WTC11 (cell line): ENCODE results near the gene SKAP1.

Experiments used
- ATF1 ChIP-seq: sonication (generic); formaldehyde crosslinking; IDR thresholded peaks from 2 replicates; pipeline ENCODE4 v1.8.1; 2023; ENCODE audit warnings: mild to moderate bottlenecking, moderate library complexity, missing genetic modification reagents
- CREB1 ChIP-seq: sonication (generic); formaldehyde crosslinking; IDR thresholded peaks from 2 replicates; pipeline ENCODE4 v1.8.0; 2023; ENCODE audit warnings: mild to moderate bottlenecking, missing genetic modification reagents
- FOXJ3 ChIP-seq: sonication (generic); formaldehyde crosslinking; IDR thresholded peaks from 2 replicates; pipeline ENCODE4 v1.9.0; 2021; ENCODE audit warnings: missing genetic modification reagents, mild to moderate bottlenecking, borderline replicate concordance
- KAT7 ChIP-seq: sonication (generic); formaldehyde crosslinking; IDR thresholded peaks from 2 replicates; pipeline ENCODE4 v1.8.1; 2023; ENCODE audit warnings: missing genetic modification reagents, mild to moderate bottlenecking, borderline replicate concordance
- NFYB ChIP-seq: sonication (generic); formaldehyde crosslinking; conservative IDR thresholded peaks from 2 replicates; pipeline ENCODE4 v1.8.0; 2022; ENCODE audit warnings: low read depth, missing genetic modification reagents
- NR2C2 ChIP-seq: sonication (generic); formaldehyde crosslinking; IDR thresholded peaks from 2 replicates; pipeline ENCODE4 v1.8.0; 2022; ENCODE audit warnings: mild to moderate bottlenecking, missing genetic modification reagents
- TCF7 ChIP-seq: sonication (generic); formaldehyde crosslinking; IDR thresholded peaks from 2 replicates; pipeline ENCODE4 v1.8.0; 2022; ENCODE audit warnings: mild to moderate bottlenecking, low read depth, missing genetic modification reagents, moderate library complexity
- ZBTB21 ChIP-seq: sonication (generic); formaldehyde crosslinking; IDR thresholded peaks from 2 replicates; pipeline ENCODE4 v1.8.1; 2023; ENCODE audit warnings: mild to moderate bottlenecking, missing genetic modification reagents, borderline replicate concordance
- ZNF263 ChIP-seq: sonication (generic); formaldehyde crosslinking; IDR thresholded peaks from 2 replicates; pipeline ENCODE4 v1.8.1; 2022; ENCODE audit warnings: low read depth, mild to moderate bottlenecking, moderate library complexity, missing genetic modification reagents
- ZNF317 ChIP-seq: sonication (generic); formaldehyde crosslinking; IDR thresholded peaks from 2 replicates; pipeline ENCODE4 v1.8.1; 2023; ENCODE audit warnings: low read depth, mild to moderate bottlenecking, moderate library complexity, missing genetic modification reagents, borderline replicate concordance
- TF ChIP-seq, protein P1 (sequence below): sonication (generic); formaldehyde crosslinking; IDR thresholded peaks from 2 replicates; pipeline ENCODE4 v1.8.0; 2022; ENCODE audit warnings: mild to moderate bottlenecking, missing genetic modification reagents
- TF ChIP-seq, protein P2 (sequence below): fragments of 200-600 bp; IDR thresholded peaks from 2 replicates; pipeline ENCODE4 v1.8.0; 2022; ENCODE audit warnings: antibody characterized with exemption
- TF ChIP-seq, protein P3 (sequence below): sonication (generic); formaldehyde crosslinking; conservative IDR thresholded peaks from 2 replicates; pipeline ENCODE4 v1.8.1; 2022; ENCODE audit warnings: mild to moderate bottlenecking, missing genetic modification reagents

DNA sequence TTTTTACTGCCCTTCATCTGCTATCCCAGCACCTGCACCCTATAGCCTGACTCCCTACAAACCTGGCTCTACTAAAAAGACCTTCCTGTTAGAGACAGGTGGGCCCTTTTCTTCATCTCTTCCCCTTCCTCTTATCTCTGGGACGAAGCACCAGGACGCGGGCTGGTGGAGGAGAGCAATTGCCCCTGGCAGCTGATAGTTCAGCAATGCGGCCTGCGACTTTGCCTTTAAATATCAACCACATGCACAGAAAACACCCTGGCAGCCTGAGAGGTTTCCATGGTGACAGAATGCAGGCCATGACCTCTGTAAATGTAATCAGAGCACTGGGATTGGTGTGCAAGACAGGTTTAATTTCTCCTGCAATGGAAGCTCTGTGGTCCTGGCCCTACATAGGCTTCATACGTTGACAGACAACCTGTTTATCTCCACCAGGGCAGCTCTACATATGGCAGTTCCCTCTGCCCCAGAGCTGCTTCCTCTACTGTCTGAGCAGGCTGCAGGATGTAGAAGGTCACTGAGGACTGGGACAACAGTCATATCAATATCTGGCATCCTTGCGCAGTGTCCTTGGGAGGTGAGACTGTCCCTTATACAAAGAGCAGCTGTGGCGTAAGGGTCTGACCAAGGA is 10.0 kb upstream of the SKAP1 start:
- no peak for TF ChIP-seq TCF7
- TF ChIP-seq FOXJ3 (CRISPR knock-in tag) = no peak
- no peak for TF ChIP-seq KAT7 (CRISPR knock-in tag)
- TF ChIP-seq, protein P1, sequence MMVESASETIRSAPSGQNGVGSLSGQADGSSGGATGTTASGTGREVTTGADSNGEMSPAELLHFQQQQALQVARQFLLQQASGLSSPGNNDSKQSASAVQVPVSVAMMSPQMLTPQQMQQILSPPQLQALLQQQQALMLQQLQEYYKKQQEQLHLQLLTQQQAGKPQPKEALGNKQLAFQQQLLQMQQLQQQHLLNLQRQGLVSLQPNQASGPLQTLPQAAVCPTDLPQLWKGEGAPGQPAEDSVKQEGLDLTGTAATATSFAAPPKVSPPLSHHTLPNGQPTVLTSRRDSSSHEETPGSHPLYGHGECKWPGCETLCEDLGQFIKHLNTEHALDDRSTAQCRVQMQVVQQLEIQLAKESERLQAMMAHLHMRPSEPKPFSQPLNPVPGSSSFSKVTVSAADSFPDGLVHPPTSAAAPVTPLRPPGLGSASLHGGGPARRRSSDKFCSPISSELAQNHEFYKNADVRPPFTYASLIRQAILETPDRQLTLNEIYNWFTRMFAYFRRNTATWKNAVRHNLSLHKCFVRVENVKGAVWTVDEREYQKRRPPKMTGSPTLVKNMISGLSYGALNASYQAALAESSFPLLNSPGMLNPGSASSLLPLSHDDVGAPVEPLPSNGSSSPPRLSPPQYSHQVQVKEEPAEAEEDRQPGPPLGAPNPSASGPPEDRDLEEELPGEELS (CRISPR knock-in tag) = no peak
- no peak for TF ChIP-seq ATF1 (CRISPR knock-in tag)
- TF ChIP-seq NR2C2 = no peak
- no peak for TF ChIP-seq ZNF317 (CRISPR knock-in tag)
- TF ChIP-seq, protein P2, sequence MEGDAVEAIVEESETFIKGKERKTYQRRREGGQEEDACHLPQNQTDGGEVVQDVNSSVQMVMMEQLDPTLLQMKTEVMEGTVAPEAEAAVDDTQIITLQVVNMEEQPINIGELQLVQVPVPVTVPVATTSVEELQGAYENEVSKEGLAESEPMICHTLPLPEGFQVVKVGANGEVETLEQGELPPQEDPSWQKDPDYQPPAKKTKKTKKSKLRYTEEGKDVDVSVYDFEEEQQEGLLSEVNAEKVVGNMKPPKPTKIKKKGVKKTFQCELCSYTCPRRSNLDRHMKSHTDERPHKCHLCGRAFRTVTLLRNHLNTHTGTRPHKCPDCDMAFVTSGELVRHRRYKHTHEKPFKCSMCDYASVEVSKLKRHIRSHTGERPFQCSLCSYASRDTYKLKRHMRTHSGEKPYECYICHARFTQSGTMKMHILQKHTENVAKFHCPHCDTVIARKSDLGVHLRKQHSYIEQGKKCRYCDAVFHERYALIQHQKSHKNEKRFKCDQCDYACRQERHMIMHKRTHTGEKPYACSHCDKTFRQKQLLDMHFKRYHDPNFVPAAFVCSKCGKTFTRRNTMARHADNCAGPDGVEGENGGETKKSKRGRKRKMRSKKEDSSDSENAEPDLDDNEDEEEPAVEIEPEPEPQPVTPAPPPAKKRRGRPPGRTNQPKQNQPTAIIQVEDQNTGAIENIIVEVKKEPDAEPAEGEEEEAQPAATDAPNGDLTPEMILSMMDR = no peak
- TF ChIP-seq ZNF263 (CRISPR knock-in tag) = no peak
- TF ChIP-seq, protein P3, sequence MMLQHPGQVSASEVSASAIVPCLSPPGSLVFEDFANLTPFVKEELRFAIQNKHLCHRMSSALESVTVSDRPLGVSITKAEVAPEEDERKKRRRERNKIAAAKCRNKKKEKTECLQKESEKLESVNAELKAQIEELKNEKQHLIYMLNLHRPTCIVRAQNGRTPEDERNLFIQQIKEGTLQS (CRISPR knock-in tag) = no peak
- TF ChIP-seq ZBTB21 (CRISPR knock-in tag) = no peak
- no peak for TF ChIP-seq CREB1 (CRISPR knock-in tag)
- no peak for TF ChIP-seq NFYB
